SK-N-SH treated with all-trans-retinoic acid at 6 μM for 48 hours (cell line): ENCODE data around the gene CACNB4.

Experiments used
- ATAC-seq: fragments of 200-7000 bp; cut with Tn5 transposase; 3 replicates; pipeline ENCODE4 v1.9.1; 2020; ENCODE audit warnings: mild to moderate bottlenecking, moderate library complexity
- ARNTL ChIP-seq: fragments of 450-650 bp; formaldehyde crosslinking; IDR thresholded peaks from 2 replicates; pipeline ENCODE4 v1.5.0; 2020; ENCODE audit warnings: low read depth, mild to moderate bottlenecking, moderate library complexity, borderline replicate concordance
- BACH2 ChIP-seq: fragments of 250-450 bp; sonication (Bioruptor Pico); IDR thresholded peaks from 2 replicates; pipeline ENCODE4 v1.9.0; 2021; ENCODE audit warnings: mild to moderate bottlenecking, borderline replicate concordance
- CSDC2 ChIP-seq: fragments of 250-450 bp; sonication (Bioruptor Pico); IDR thresholded peaks from 2 replicates; pipeline ENCODE4 v1.5.0; 2020; ENCODE audit warnings: mild to moderate bottlenecking, moderate library complexity
- ESRRG ChIP-seq: fragments of 250-450 bp; sonication (Bioruptor Pico); IDR thresholded peaks from 2 replicates; pipeline ENCODE4 v1.6.1; 2021; ENCODE audit warnings: mild to moderate bottlenecking
- GLIS3 ChIP-seq: fragments of 250-450 bp; sonication (Bioruptor Pico); IDR thresholded peaks from 2 replicates; pipeline ENCODE4 v1.5.0; 2020; ENCODE audit warnings: mild to moderate bottlenecking, moderate library complexity
- ISL1 ChIP-seq: fragments of 250-450 bp; sonication (Bioruptor Pico); IDR thresholded peaks from 2 replicates; pipeline ENCODE4 v2.1.2; 2022; ENCODE audit warnings: mild to moderate bottlenecking, moderate library complexity
- OSR1 ChIP-seq: fragments of 250-450 bp; sonication (Bioruptor Pico); IDR thresholded peaks from 2 replicates; pipeline ENCODE4 v1.8.0; 2022; ENCODE audit warnings: moderate library complexity, mild to moderate bottlenecking, inconsistent platforms
- PPARA ChIP-seq: fragments of 250-450 bp; sonication (Bioruptor Pico); IDR thresholded peaks from 2 replicates; pipeline ENCODE4 v1.5.0; 2020; ENCODE audit warnings: mild to moderate bottlenecking, borderline replicate concordance
- SNAI2 ChIP-seq: fragments of 250-450 bp; sonication (Bioruptor Pico); IDR thresholded peaks from 2 replicates; pipeline ENCODE4 v1.5.0; 2020; ENCODE audit warnings: mild to moderate bottlenecking, moderate library complexity
- TCF4 ChIP-seq: fragments of 250-450 bp; sonication (Bioruptor Pico); IDR thresholded peaks from 2 replicates; pipeline ENCODE4 v1.8.0; 2021; ENCODE audit warnings: mild to moderate bottlenecking, moderate library complexity, borderline replicate concordance
- TOX ChIP-seq: fragments of 250-450 bp; sonication (Bioruptor Pico); IDR thresholded peaks from 2 replicates; pipeline ENCODE4 v1.8.0; 2021; ENCODE audit warnings: mild to moderate bottlenecking, moderate library complexity, borderline replicate concordance
- TSHZ2 ChIP-seq: fragments of 250-450 bp; sonication (Bioruptor Pico); IDR thresholded peaks from 2 replicates; pipeline ENCODE4 v1.5.0; 2020; ENCODE audit warnings: mild to moderate bottlenecking, moderate library complexity
- ZFP3 ChIP-seq: fragments of 250-450 bp; sonication (Bioruptor Pico); IDR thresholded peaks from 2 replicates; pipeline ENCODE4 v1.5.0; 2020; ENCODE audit warnings: mild to moderate bottlenecking, moderate library complexity
- ZFP30 ChIP-seq: fragments of 450-650 bp; formaldehyde crosslinking; IDR thresholded peaks from 2 replicates; pipeline ENCODE4 v1.5.0; 2022; ENCODE audit warnings: mild to moderate bottlenecking, moderate library complexity
- ZNF565 ChIP-seq: fragments of 450-650 bp; formaldehyde crosslinking; conservative IDR thresholded peaks from 2 replicates; pipeline ENCODE4 v1.5.0; 2020; ENCODE audit warnings: low read depth, mild to moderate bottlenecking, moderate library complexity
- ZNF70 ChIP-seq: fragments of 450-650 bp; formaldehyde crosslinking; IDR thresholded peaks from 2 replicates; pipeline ENCODE4 v1.5.0; 2020; ENCODE audit warnings: mild to moderate bottlenecking, moderate library complexity
- ZNF8 ChIP-seq: fragments of 450-650 bp; formaldehyde crosslinking; IDR thresholded peaks from 2 replicates; pipeline ENCODE4 v1.5.0; 2020; ENCODE audit warnings: mild to moderate bottlenecking, moderate library complexity
- TF ChIP-seq, protein P1 (sequence below): fragments of 250-450 bp; sonication (Bioruptor Pico); IDR thresholded peaks from 2 replicates; pipeline ENCODE4 v1.8.0; 2020; ENCODE audit warnings: mild to moderate bottlenecking, moderate library complexity, borderline replicate concordance
- TF ChIP-seq, protein P2 (sequence below): fragments of 250-450 bp; sonication (Bioruptor Pico); IDR thresholded peaks from 2 replicates; pipeline ENCODE4 v1.5.1; 2020; ENCODE audit warnings: low read depth, mild to moderate bottlenecking, moderate library complexity
- TF ChIP-seq, protein P3 (sequence below): fragments of 250-450 bp; sonication (Bioruptor Pico); IDR thresholded peaks from 2 replicates; pipeline ENCODE4 v1.8.0; 2021; ENCODE audit warnings: low read depth, mild to moderate bottlenecking, moderate library complexity, borderline replicate concordance

Gene CACNB4

DNA sequence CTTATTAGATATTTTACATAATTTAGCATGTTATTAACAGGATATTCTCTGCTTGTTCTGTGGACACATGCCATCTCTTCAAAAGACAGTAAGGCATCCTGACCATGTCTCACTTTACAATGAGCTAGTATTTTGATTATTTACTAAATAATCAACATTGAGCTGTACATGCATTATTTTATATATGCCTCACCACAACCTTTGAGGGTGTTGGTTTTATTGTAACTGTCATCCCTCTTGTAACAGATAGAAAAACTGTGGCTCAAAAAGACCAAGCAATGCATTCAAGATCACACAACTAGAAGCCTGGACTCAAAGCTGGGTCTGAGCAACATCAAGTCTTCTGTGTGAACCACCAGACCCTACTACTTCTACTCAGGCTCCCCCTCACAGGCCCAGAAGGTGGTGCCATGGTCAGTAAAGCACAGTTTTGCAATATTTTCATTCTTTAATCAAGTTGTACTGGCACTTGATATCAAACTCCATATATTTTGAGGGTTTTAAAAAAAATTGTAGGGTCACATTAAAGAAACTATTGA is 165.5 kb downstream of the CACNB4 start:
- TF ChIP-seq TOX (CRISPR knock-in tag): no peak

GRCh38 chr2:151931756-151932155 is 167.1 kb downstream of the CACNB4 start:
- TF ChIP-seq, protein P1, sequence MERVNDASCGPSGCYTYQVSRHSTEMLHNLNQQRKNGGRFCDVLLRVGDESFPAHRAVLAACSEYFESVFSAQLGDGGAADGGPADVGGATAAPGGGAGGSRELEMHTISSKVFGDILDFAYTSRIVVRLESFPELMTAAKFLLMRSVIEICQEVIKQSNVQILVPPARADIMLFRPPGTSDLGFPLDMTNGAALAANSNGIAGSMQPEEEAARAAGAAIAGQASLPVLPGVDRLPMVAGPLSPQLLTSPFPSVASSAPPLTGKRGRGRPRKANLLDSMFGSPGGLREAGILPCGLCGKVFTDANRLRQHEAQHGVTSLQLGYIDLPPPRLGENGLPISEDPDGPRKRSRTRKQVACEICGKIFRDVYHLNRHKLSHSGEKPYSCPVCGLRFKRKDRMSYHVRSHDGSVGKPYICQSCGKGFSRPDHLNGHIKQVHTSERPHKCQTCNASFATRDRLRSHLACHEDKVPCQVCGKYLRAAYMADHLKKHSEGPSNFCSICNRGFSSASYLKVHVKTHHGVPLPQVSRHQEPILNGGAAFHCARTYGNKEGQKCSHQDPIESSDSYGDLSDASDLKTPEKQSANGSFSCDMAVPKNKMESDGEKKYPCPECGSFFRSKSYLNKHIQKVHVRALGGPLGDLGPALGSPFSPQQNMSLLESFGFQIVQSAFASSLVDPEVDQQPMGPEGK (CRISPR knock-in tag): no peak
- no peak for TF ChIP-seq BACH2 (CRISPR knock-in tag)
- no peak for TF ChIP-seq OSR1 (CRISPR knock-in tag)
- no peak for TF ChIP-seq TOX (CRISPR knock-in tag)
- TF ChIP-seq, protein P2, sequence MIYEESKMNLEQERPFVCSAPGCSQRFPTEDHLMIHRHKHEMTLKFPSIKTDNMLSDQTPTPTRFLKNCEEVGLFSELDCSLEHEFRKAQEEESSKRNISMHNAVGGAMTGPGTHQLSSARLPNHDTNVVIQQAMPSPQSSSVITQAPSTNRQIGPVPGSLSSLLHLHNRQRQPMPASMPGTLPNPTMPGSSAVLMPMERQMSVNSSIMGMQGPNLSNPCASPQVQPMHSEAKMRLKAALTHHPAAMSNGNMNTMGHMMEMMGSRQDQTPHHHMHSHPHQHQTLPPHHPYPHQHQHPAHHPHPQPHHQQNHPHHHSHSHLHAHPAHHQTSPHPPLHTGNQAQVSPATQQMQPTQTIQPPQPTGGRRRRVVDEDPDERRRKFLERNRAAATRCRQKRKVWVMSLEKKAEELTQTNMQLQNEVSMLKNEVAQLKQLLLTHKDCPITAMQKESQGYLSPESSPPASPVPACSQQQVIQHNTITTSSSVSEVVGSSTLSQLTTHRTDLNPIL (CRISPR knock-in tag): no peak
- TF ChIP-seq TCF4: no peak
- no peak for TF ChIP-seq CSDC2 (CRISPR knock-in tag)
- TF ChIP-seq, all 23 proteins: peak for 0
- ATAC-seq: no peak

More for the DNA sequence above, 165.5 kb downstream of the CACNB4 start:
- no peak for ATAC-seq

DNA sequence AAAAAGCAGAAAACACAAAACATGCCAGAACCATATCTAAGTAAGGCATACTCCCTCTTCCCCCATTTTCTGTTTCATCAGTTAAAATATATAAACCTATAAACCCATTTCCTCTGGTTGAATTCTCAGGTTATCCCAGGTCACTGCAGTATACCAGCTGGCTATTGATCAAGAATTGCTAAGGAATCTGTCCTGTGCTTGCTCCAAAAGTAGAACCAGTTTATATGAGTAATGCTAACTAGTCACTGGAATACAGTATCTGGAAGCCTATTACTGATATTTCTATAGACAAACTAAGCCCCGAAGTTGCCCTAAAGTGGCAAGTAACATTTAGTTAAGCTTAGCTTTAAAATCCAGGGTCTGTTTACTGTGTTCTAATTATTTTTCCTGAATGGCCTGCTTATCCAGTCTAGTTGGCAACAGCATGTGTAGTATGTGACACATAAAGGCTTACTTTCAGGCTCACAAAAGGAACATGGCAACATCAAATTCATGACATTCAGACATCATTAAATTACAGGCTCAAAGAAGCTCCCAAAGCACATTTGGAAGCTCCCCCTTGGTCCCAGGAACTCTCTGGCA is 167.7 kb downstream of the CACNB4 start:
- TF ChIP-seq ZFP30 (CRISPR knock-in tag): no peak
- TF ChIP-seq, protein P3, sequence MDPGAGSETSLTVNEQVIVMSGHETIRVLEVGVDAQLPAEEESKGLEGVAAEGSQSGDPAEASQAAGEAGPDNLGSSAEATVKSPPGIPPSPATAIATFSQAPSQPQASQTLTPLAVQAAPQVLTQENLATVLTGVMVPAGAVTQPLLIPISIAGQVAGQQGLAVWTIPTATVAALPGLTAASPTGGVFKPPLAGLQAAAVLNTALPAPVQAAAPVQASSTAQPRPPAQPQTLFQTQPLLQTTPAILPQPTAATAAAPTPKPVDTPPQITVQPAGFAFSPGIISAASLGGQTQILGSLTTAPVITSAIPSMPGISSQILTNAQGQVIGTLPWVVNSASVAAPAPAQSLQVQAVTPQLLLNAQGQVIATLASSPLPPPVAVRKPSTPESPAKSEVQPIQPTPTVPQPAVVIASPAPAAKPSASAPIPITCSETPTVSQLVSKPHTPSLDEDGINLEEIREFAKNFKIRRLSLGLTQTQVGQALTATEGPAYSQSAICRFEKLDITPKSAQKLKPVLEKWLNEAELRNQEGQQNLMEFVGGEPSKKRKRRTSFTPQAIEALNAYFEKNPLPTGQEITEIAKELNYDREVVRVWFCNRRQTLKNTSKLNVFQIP: no peak
- no peak for TF ChIP-seq ISL1 (CRISPR knock-in tag)
- no peak for TF ChIP-seq ZFP3 (CRISPR knock-in tag)
- TF ChIP-seq CSDC2 (CRISPR knock-in tag): no peak
- TF ChIP-seq ESRRG (CRISPR knock-in tag): no peak
- TF ChIP-seq ARNTL (CRISPR knock-in tag): no peak
- no peak for ATAC-seq

DNA sequence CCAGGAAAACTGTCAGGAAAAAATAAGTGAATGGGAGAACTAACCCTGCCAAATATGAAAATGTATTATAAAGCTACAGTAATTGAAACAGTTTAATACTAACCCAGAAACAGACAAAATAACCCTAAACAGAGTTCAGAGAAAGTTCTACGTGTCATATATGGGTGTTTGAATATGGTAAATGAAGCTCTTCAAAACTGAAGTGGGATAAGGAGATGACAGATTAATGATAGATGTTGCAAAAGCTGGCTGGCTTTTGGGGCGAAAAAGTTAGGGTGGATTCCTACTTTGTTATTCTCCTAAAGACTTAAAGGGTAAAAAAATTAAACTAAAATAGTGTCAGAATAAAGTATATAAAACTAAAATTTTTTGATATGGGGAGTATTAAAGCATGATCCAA is 168.8 kb downstream of the CACNB4 start:
- TF ChIP-seq BACH2 (CRISPR knock-in tag): no peak
- no peak for TF ChIP-seq SNAI2 (CRISPR knock-in tag)
- TF ChIP-seq ESRRG (CRISPR knock-in tag): no peak
- TF ChIP-seq ZNF565: no peak
- TF ChIP-seq TSHZ2 (CRISPR knock-in tag): no peak
- TF ChIP-seq PPARA (CRISPR knock-in tag): no peak
- TF ChIP-seq ZFP30 (CRISPR knock-in tag): no peak
- no peak for TF ChIP-seq OSR1 (CRISPR knock-in tag)
- TF ChIP-seq ZFP3 (CRISPR knock-in tag): no peak
- TF ChIP-seq, protein P3: no peak
- no peak for TF ChIP-seq GLIS3 (CRISPR knock-in tag)
- TF ChIP-seq ZNF70: no peak
- TF ChIP-seq CSDC2 (CRISPR knock-in tag): no peak
- no peak for TF ChIP-seq TCF4
- TF ChIP-seq ZNF8 (CRISPR knock-in tag): no peak
- no peak for TF ChIP-seq ARNTL (CRISPR knock-in tag)
- ATAC-seq: no peak
